Activated naive CD4-positive, alpha-beta T cell treated with Interleukin-2 at 50 U/mL for 16 hours (primary cell): ENCODE data around the gene HERPUD1.
A peak's percentile ranks its signal among the peaks of the same experiment; 100 is the strongest.
"Not testable (repeated sequence)": the region's sequence is repeated elsewhere in the genome, so short reads cannot be mapped to it uniquely, and the experiment has no call there.

Experiments
- DNase-seq: peaks from one replicate; pipeline ENCODE4 v3.0.0-alpha.2; 2020

Gene HERPUD1

GRCh38 chr16:56983211-56983751, 51.3 kb downstream of the HERPUD1 start:
- DNase-seq: no peak

DNA sequence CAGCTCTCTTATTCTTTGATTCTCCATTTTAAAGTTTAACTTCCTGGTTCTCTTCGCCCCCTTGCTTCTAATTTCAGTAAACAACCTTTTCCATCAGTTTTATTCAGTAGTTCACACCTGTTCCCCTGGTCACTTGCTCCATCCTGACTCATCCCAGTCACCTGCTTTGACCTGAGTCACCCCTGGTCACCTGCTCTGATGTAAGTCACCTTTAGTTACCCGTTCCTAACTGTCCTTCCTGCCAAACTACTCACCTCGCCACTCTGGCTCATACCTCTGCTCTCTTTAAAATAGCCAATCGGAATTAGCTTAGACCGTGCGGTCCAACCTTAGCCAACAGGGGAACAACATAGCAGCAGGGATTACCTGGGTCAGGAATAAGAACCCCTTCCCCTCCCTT, 52.7 kb downstream of the HERPUD1 start:
- no peak for DNase-seq

DNA sequence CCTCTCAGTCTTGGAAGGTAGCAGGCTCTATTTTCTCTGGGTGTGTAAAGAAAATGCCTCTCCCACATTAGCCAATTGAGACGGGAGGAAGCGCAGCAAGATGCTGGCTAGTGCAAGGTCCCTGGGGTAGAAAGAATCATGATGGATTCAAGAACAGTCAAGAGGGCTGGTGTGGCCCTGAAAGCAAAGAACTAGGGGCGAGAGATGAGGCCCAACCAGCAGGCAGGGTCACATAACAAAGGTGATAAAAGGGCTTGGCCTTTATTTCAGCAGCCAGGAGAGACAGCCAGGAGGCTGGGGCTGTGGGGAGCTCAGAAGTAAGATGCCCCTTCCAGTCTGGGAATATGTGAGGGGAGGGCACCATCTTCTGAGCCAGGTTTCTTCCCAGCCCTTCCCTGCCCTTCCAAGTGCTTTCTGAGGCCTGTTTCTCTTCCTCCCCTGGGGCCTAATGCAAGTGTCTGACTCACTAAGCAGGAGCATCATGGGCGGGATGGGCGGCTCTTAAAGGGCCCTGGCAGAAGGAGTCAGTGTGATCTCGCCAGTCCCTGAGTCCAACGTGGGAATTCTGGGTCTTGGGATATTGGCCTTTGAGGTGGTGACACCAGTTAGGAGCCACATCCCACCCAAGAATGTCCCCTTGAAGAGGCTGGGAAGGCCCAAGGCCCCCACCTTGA, 53.5 kb downstream of the HERPUD1 start:
- DNase-seq: peak; percentile 21

GRCh38 chr16:56985962-56986360, 54.0 kb downstream of the HERPUD1 start:
- no peak for DNase-seq

- no peak for DNase-seq
Observed at GRCh38 chr16:56986361-56986760, 54.4 kb downstream of the HERPUD1 start.

GRCh38 chr16:56986908-56987307, 55.0 kb downstream of the HERPUD1 start:
- not testable (repeated sequence) for DNase-seq

DNA sequence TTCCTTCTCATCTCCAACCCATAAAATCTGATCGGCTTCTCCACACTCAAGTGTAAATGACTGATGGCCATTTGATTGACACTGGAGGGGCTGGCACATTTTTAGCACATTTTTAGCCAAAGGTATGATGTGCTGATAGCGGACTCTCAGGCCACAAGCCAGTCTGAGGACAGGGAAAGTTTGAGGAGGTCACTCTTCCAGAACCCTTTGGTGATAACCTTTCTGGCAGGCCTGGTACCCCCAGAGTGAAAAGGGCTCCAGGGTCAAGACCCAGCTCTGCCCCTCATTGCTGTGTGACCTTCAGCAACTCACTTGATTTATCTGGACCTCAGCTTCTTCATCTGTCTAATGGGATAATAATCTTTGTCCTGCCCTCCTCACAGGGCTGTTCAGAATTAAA, 55.8 kb downstream of the HERPUD1 start:
- no peak for DNase-seq

DNA sequence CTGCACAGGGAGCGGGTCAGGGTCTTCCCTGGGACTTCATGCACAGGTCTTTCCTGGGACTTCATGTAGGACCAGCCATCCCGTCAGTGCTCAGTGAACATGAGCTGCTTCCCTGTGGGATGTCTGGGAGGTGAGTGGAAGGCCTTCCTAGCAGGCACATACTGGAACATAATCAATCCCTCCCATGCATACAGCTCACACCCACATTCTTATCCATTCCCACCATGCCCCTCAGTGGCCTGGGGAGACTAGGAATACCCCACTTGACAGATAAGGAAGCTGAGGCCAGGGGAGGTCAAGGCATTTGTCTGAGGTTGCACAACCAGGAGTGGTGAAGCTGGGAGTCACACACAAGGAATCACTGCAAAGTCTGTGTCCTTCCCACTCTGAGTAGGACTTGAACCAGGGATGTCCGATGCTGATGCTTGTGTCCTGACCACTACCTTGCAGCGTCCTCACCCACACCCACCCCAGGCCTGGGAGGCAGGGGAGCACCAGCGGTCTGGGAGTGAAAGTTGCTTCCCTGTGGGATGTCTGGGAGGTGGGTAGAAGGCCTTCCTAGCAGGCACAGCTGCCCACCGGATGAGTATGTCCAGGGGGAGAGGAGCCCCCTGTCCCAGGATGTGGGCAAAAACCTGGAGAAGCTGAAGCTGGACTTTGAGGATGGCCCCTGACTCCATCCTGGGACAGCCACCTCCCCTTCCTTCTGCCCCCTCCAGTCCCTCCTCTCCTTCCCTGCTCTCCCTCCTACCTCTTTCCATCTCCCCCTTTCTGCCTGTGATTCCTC, 56.4 kb downstream of the HERPUD1 start:
- DNase-seq: no peak

GRCh38 chr16:56988948-56989945, 57.3 kb downstream of the HERPUD1 start, which contains the start of gene NLRC5:
Gene NLRC5 (plus strand): TSS chr16:56989557. CDS start chr16:57020713, 31,156 bp downstream.
- DNase-seq: peak; percentile 93

GRCh38 chr16:56989988-56990387, 58.0 kb downstream of the HERPUD1 start:
- no peak for DNase-seq

DNA sequence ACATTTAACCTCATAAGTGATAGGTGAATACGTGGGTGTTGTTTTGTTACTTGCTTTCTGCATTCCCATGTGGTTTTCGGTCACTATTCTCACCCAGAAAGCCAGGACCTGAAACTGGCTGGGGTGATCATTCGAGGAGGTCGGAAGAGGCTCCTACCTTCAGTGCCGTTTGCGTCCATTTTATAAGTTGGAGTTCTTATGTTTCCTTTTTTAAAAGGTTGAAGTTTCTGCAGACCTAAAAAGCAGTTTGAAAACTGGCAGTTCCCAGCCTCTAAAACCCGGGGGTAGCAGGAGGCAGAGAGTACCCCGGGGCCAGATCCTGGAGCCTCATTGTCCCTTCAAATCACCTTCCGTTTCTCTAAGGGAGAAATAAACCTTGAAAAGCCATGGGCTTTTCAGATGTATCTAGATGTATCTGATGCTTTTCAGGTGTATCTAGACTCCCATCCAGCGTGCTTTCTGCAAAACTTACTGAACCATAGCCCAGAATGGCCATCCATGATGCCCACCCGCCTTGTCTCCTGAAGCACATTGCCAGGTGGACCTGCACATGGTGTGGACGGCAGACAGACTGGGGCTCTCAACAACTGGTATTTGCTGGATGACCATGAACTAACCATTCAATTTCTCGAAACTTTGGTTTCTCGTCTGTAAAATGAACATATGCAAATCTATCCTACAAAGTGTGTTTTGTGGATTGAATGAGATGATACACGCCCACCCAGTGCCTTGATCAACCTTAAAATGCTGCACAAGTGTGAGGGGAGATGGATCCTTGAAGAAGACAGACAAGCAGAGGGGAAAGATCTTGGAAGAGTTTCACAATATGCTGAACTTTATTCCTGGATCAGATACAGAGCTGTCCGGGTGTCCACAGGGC, 58.7 kb downstream of the HERPUD1 start:
- peak; percentile 44 for DNase-seq

GRCh38 chr16:56992431-56992830, 60.5 kb downstream of the HERPUD1 start:
- not testable (repeated sequence) for DNase-seq

DNA sequence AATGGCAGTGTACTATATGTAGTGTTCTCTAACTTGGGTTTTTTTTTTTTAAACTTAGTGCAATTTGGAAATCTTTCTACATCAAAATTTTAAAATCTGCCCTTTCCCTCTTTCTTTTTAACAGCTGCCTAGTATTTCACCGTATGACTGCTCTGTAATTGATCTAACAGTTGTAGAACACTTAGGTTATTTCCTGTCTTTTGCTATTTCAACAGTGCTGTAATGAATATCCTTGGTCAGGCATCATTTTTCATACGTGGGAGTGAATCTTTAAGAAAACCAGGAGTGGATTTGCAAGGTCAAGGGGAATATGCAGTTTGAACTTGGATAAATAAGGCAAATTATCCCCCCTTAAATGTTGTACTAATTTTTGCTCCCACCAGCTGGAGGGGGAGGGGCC, 61.3 kb downstream of the HERPUD1 start:
- no peak for DNase-seq

GRCh38 chr16:56994311-56994710, 62.4 kb downstream of the HERPUD1 start:
- DNase-seq: no peak
